Heart right ventricle (tissue), 16 donors: ENCODE results near the gene POU3F3. TPM values are rescaled to one million over a fixed set of nuclear protein-coding genes. Genes with fewer than 3 reads are reported as not detected.

Experiments used
- ATAC-seq, 8 donors: fragments of 200-7000 bp; cut with Tn5 transposase; one replicate each; pipeline ENCODE4 v1.9.1; 2020; ENCODE audit warnings: mild to moderate bottlenecking in 8 of 8, moderate library complexity in 8 of 8, moderate number of reproducible peaks in 1 of 8
- DNase-seq, 2 donors: peaks; one replicate each; pipeline ENCODE4 v3.0.0-alpha.2; 2020
- H3K27ac ChIP-seq, 10 donors: fragments of 200-600 bp; sonication (generic) in 2 of 10; one replicate each; pipeline versions ENCODE4 v1.5.0 to v1.8.0; 2020 to 2022; ENCODE audit warnings: mild to moderate bottlenecking in 3 of 10
- H3K27me3 ChIP-seq, 7 donors: fragments of 200-600 bp; one replicate each; pipeline ENCODE4 v1.8.0; 2021 to 2022; ENCODE audit warnings: mild to moderate bottlenecking in 2 of 7
- H3K36me3 ChIP-seq, 9 donors: fragments of 200-600 bp; sonication (generic) in 1 of 9; one replicate each; pipeline versions ENCODE4 v1.5.0 to v1.8.0; 2020 to 2022; ENCODE audit warnings: mild to moderate bottlenecking in 2 of 9
- H3K4me1 ChIP-seq, 9 donors: fragments of 200-600 bp; sonication (generic) in 1 of 9; one replicate each; pipeline versions ENCODE4 v1.5.0 to v1.8.0; 2020 to 2022; ENCODE audit warnings: mild to moderate bottlenecking in 4 of 9
- H3K4me3 ChIP-seq, 10 donors: fragments of 200-600 bp; sonication (generic) in 2 of 10; one replicate each; pipeline versions ENCODE4 v1.5.0 to v1.8.0; 2020 to 2022; ENCODE audit warnings: mild to moderate bottlenecking in 7 of 10, moderate library complexity in 2 of 10
- H3K9me3 ChIP-seq, 11 donors: fragments of 200-600 bp in 10 of 11; sonication (generic) in 2 of 11; one replicate each; pipeline versions ENCODE4 v1.5.0 to v1.8.0; 2013 to 2022; ENCODE audit warnings: mild to moderate bottlenecking in 2 of 11, control low read depth in 1 of 11, moderate library complexity in 1 of 11
- CTCF ChIP-seq, 9 donors: fragments of 200-600 bp; sonication (generic) in 2 of 9; IDR thresholded peaks; one replicate each; pipeline versions ENCODE4 v1.5.0 to v1.8.0; 2021 to 2022; ENCODE audit warnings: antibody characterized with exemption in 9 of 9, mild to moderate bottlenecking in 5 of 9, moderate library complexity in 1 of 9
- WGBS, 2 donors: extraction: QIAGEN DNeasy Blood & Tissue Kit; methylation state at CpG; one replicate each; pipeline ENCODE4 v1.1.7; 2013; ENCODE audit warnings: inconsistent platforms in 1 of 2; 5-methylcytosine and 5-hydroxymethylcytosine counted together
- intact Hi-C, 10 donors: fragments of 100-400 bp; cut with DNase I; formaldehyde crosslinking; loops; one replicate each; pipeline versions ENCODE4 v1.11.1 to v1.14.2; 2022
- polyA plus RNA-seq, 2 donors: library from polyadenylated mRNA; stranded (reverse); fragments of 200-250 nt; gene quantifications; one replicate each; pipeline ENCODE4 v1.2.3, GENCODE V29; 2013
- total RNA-seq, 10 donors: library from RNA; stranded (reverse); fragmentation: NEBNext Ultra II Directional in 3 of 10; extraction: Animal tissue kit (Norgen Biotek cat#: 25700) in 3 of 10; gene quantifications; one replicate each; pipeline versions ENCODE4 v1.2.1 to v1.2.4, GENCODE V29; 2021 to 2023
- donor health status: Arrhythmogenic right ventricular cardiomyopathy.
- donor health status: ischemic (EF 13 %, LVEDD 7.1; RV severe dilation, severe dysfunction).
- donor health status: healthy with polysubstance abuse.
- donor health status: DM: no; HTN: yes; CAD: no.
- donor health status: DM: no; HTN: no; CAD: no.
- donor health status: ischemic (EF 25% LVEDD 6.9; RV normal size, moderate dysfunction).
- donor health status: ischemic (EF 25% LVEDD 5.7; RV mildly dilated, moderate dysfunction).
- donor health status: healthy.
- donor health status: DM: yes; HTN: yes; CAD: no.
- donor health status: Ischemic cardiomyopathy.
- donor health status: ischemic (EF 35%, LVEDD 5.7; RV mildly dilated, moderate dysfunction).
- donor health status: nonischemic (EF 11% LVEDD 7.7; RV severe dilation, severe dysfunction).
- donor health status: DM: yes; HTN: yes; CAD: no.
- donor health status: PGD.
- donor health status: ischemic (EF 29% LVEDD 5.4; RV normal size, mild dysfunction).
- donor health status: nonischemic (EF 23%, LVEDD 6.1; RV moderate dilation, normal function).

Gene POU3F3
- total and polyA plus RNA-seq, 12 donors: 0.04 to 0.61 (median 0.12) TPM; not detected in 5

- ATAC-seq: no peak
- 88 to 97% methylated on average over 1 of the region's 1 CpG for WGBS, 2 donors
Observed at GRCh38 chr2:104840156-104840555, 13.8 kb upstream of the POU3F3 start.

GRCh38 chr2:104840893-104841585 is 12.9 kb upstream of the POU3F3 start:
- H3K27ac ChIP-seq: no peak overlapping the region
- no peak for TF ChIP-seq CTCF (IDR thresholded peaks at IDR 0.05)
- 83 to 86% methylated on average over 2 of the region's 2 CpGs for WGBS, 2 donors
- peaks cover 0 to 28% (median 17%) of the 10 kb centered on the region in 9 donors for H3K4me1 ChIP-seq
- no peaks in the 10 kb centered on the region for H3K9me3 ChIP-seq
- DNase-seq (no peak), ATAC-seq (no peak)
- peaks cover 24 to 81% (median 68%) of the 10 kb centered on the region in 7 donors for H3K27me3 ChIP-seq
- H3K4me3 ChIP-seq: no peak overlapping the region
- no peaks in the 10 kb centered on the region for H3K36me3 ChIP-seq
- intact Hi-C loops: no loop called here

More at GRCh38 chr2:104840156-104840555, 13.8 kb upstream of the POU3F3 start:
- Histone ChIP-seq H3K27ac (no peak overlapping the region), H3K4me1 (peaks cover 0 to 25% (median 17%) of the 10 kb centered on the region in 9 donors), H3K27me3 (peaks cover 22 to 72% (median 59%) of the 10 kb centered on the region in 7 donors), H3K4me3 (no peak overlapping the region), H3K9me3 (no peaks in the 10 kb centered on the region), H3K36me3 (no peaks in the 10 kb centered on the region)
- intact Hi-C loops: no loop called here
- no peak for TF ChIP-seq CTCF (IDR thresholded peaks at IDR 0.05)
- DNase-seq: no peak

GRCh38 chr2:104841744-104842143 is 12.2 kb upstream of the POU3F3 start:
- TF ChIP-seq CTCF (IDR thresholded peaks at IDR 0.05): no peak
- peaks cover 0 to 28% (median 17%) of the 10 kb centered on the region in 9 donors for H3K4me1 ChIP-seq
- H3K4me3 ChIP-seq: no peak overlapping the region
- H3K27me3 ChIP-seq: peaks cover 24 to 88% (median 71%) of the 10 kb centered on the region in 7 donors
- intact Hi-C loops: no loop called here
- no peak for ATAC-seq
- 62 to 65% methylated on average over 2 of the region's 2 CpGs for WGBS, 2 donors
- H3K9me3 ChIP-seq: no peaks in the 10 kb centered on the region
- DNase-seq: no peak
- no peaks in the 10 kb centered on the region for H3K36me3 ChIP-seq
- no peak overlapping the region for H3K27ac ChIP-seq

GRCh38 chr2:104844807-104845551 is 8.9 kb upstream of the POU3F3 start:
- intact Hi-C loops: no loop called here
- TF ChIP-seq CTCF (IDR thresholded peaks at IDR 0.05): no peak
- Histone ChIP-seq H3K4me3 (peak overlapping the region in 6 of 10 donors; percentile 7 to 45 (median 32)), H3K27me3 (peaks cover 30 to 100% (median 93%) of the 10 kb centered on the region in 7 donors), H3K36me3 (no peaks in the 10 kb centered on the region), H3K27ac (no peak overlapping the region), H3K4me1 (peaks cover 0 to 32% (median 17%) of the 10 kb centered on the region in 9 donors), H3K9me3 (no peaks in the 10 kb centered on the region)
- DNase-seq: no peak
- WGBS, 2 donors: 1 to 2% methylated on average over 55 to 56 of the region's 56 CpGs
- ATAC-seq: peak in 2 of 8 donors; percentile 26 to 27
